Measurements from ENCODE around the gene NTRK3.

The NTRK3 gene

GRCh38 chr15:88120026-88120425 lies 136.5 kb downstream of the NTRK3 start:
- no peak for DNase-seq (ENCODE audit: low read depth in 2 of 2)

GRCh38 chr15:88118741-88119140 lies 137.8 kb downstream of the NTRK3 start:
- DNase-seq (ENCODE audit: low read depth in 2 of 2): no peak

GRCh38 chr15:88118035-88118434 lies 138.5 kb downstream of the NTRK3 start:
- no peak for DNase-seq (ENCODE audit: low read depth in 2 of 2)

- DNase-seq (ENCODE audit: low read depth in 2 of 2): no peak
Observed at GRCh38 chr15:88115486-88116152, 140.9 kb downstream of the NTRK3 start.

GRCh38 chr15:88113613-88114308 lies 142.8 kb downstream of the NTRK3 start:
- no peak for DNase-seq (ENCODE audit: low read depth in 2 of 2)

GRCh38 chr15:88108991-88109390 lies 147.5 kb downstream of the NTRK3 start:
- no peak for DNase-seq (ENCODE audit: low read depth in 2 of 2)

GRCh38 chr15:88108477-88108876 lies 148.1 kb downstream of the NTRK3 start:
- DNase-seq (ENCODE audit: low read depth in 2 of 2): no peak

- no peak for DNase-seq (ENCODE audit: low read depth in 2 of 2)
Observed at GRCh38 chr15:88106074-88106473, 150.5 kb downstream of the NTRK3 start.

- DNase-seq (ENCODE audit: low read depth in 2 of 2): no peak
Observed at GRCh38 chr15:88104357-88104756, 152.2 kb downstream of the NTRK3 start.

- no peak for DNase-seq (ENCODE audit: low read depth in 2 of 2)
Observed at GRCh38 chr15:88100181-88100580, 156.4 kb downstream of the NTRK3 start.

- DNase-seq (ENCODE audit: low read depth in 2 of 2): no peak
Observed at GRCh38 chr15:88098361-88098760, 158.2 kb downstream of the NTRK3 start.

- DNase-seq (ENCODE audit: low read depth in 2 of 2): no peak
Observed at GRCh38 chr15:88091444-88092016, 165.0 kb downstream of the NTRK3 start.

- no peak for DNase-seq (ENCODE audit: low read depth in 2 of 2)
Observed at GRCh38 chr15:88090481-88091011, 166.0 kb downstream of the NTRK3 start.

GRCh38 chr15:88089731-88090130 lies 166.8 kb downstream of the NTRK3 start:
- no peak for DNase-seq (ENCODE audit: low read depth in 2 of 2)

- DNase-seq (ENCODE audit: low read depth in 2 of 2): no peak
Observed at GRCh38 chr15:88089024-88089620, 167.4 kb downstream of the NTRK3 start.

- no peak for DNase-seq (ENCODE audit: low read depth in 2 of 2)
Observed at GRCh38 chr15:88083811-88084760, 172.5 kb downstream of the NTRK3 start.

- DNase-seq (ENCODE audit: low read depth in 2 of 2): no peak
Observed at GRCh38 chr15:88080616-88081015, 175.9 kb downstream of the NTRK3 start.

- no peak for DNase-seq (ENCODE audit: low read depth in 2 of 2)
Observed at GRCh38 chr15:88077296-88078020, 179.1 kb downstream of the NTRK3 start.

GRCh38 chr15:88076328-88076727 lies 180.2 kb downstream of the NTRK3 start:
- no peak for DNase-seq (ENCODE audit: low read depth in 2 of 2)

GRCh38 chr15:88075102-88075501 lies 181.4 kb downstream of the NTRK3 start:
- no peak for DNase-seq (ENCODE audit: low read depth in 2 of 2)

GRCh38 chr15:88074386-88074785 lies 182.2 kb downstream of the NTRK3 start:
- no peak for DNase-seq (ENCODE audit: low read depth in 2 of 2)

Data from activated CD8-positive, alpha-beta memory T cell treated with anti-CD3 and anti-CD28 coated beads for 4 hours (primary cell).